HepG2 (cell line): Measurements from ENCODE around the gene NT5DC2. TPM values are rescaled to one million over a fixed set of nuclear protein-coding genes. Genes with fewer than 3 reads are reported as not detected.

ENCODE experiments used
- GATAD1 ChIP-seq: IDR thresholded peaks from 2 replicates; pipeline ENCODE4 v1.6.1; 2016; ENCODE audit warnings: missing genetic modification reagents, missing compliant biosample characterization
- GLI4 ChIP-seq: sonication (generic); formaldehyde crosslinking; IDR thresholded peaks from 2 replicates; pipeline ENCODE4 v1.5.1; 2020; ENCODE audit warnings: missing genetic modification reagents, mild to moderate bottlenecking, moderate library complexity, borderline replicate concordance
- GLMP ChIP-seq: sonication (generic); formaldehyde crosslinking; IDR thresholded peaks from 2 replicates; pipeline ENCODE4 v1.9.0; 2021; ENCODE audit warnings: missing genetic modification reagents, mild to moderate bottlenecking, borderline replicate concordance
- JUNB ChIP-seq: sonication (generic); formaldehyde crosslinking; IDR thresholded peaks from 2 replicates; pipeline ENCODE4 v1.8.0; 2022; ENCODE audit warnings: missing genetic modification reagents, mild to moderate bottlenecking, borderline replicate concordance
- MED8 ChIP-seq: sonication (generic); formaldehyde crosslinking; IDR thresholded peaks from 2 replicates; pipeline ENCODE4 v1.8.1; 2023; ENCODE audit warnings: mild to moderate bottlenecking, missing genetic modification reagents; ENCODE audit not compliant: insufficient replicate concordance
- MTA1 ChIP-seq: sonication (generic); formaldehyde crosslinking; IDR thresholded peaks from 2 replicates; pipeline ENCODE4 v1.4.0; 2020; ENCODE audit warnings: missing genetic modification reagents, mild to moderate bottlenecking, borderline replicate concordance
- PATZ1 ChIP-seq: sonication (generic); formaldehyde crosslinking; IDR thresholded peaks from 2 replicates; pipeline ENCODE4 v1.4.0; 2020; ENCODE audit warnings: missing genetic modification reagents
- PAX8 ChIP-seq: sonication (generic); formaldehyde crosslinking; IDR thresholded peaks from 2 replicates; pipeline ENCODE4 v1.8.0; 2022; ENCODE audit warnings: mild to moderate bottlenecking, missing genetic modification reagents, borderline replicate concordance
- PRMT3 ChIP-seq: sonication (generic); formaldehyde crosslinking; IDR thresholded peaks from 2 replicates; pipeline ENCODE4 v1.8.1; 2022; ENCODE audit warnings: low read depth, mild to moderate bottlenecking, moderate library complexity, missing genetic modification reagents, borderline replicate concordance
- RCOR2 ChIP-seq: IDR thresholded peaks from 2 replicates; pipeline ENCODE4 v1.6.1; 2016; ENCODE audit warnings: missing biosample characterization, missing genetic modification reagents
- REL ChIP-seq: sonication (generic); formaldehyde crosslinking; conservative IDR thresholded peaks from 2 replicates; pipeline ENCODE4 v1.8.0; 2022; ENCODE audit warnings: mild to moderate bottlenecking, missing genetic modification reagents, moderate library complexity
- ZFP37 ChIP-seq: sonication (generic); formaldehyde crosslinking; IDR thresholded peaks from 2 replicates; pipeline ENCODE4 v1.4.0; 2020; ENCODE audit warnings: missing genetic modification reagents, borderline replicate concordance
- ZNF343 ChIP-seq: sonication (generic); formaldehyde crosslinking; IDR thresholded peaks from 2 replicates; pipeline ENCODE4 v1.4.0; 2020; ENCODE audit warnings: mild to moderate bottlenecking, missing genetic modification reagents
- ZNF367 ChIP-seq: sonication (generic); formaldehyde crosslinking; IDR thresholded peaks from 2 replicates; pipeline ENCODE4 v1.4.0; 2020; ENCODE audit warnings: missing genetic modification reagents, borderline replicate concordance
- ZNF609 ChIP-seq: sonication (generic); formaldehyde crosslinking; IDR thresholded peaks from 2 replicates; pipeline ENCODE4 v1.4.0; 2020; ENCODE audit warnings: mild to moderate bottlenecking, missing genetic modification reagents, borderline replicate concordance
- ZNF776 ChIP-seq: sonication (generic); formaldehyde crosslinking; IDR thresholded peaks from 2 replicates; pipeline ENCODE4 v1.4.0; 2020; ENCODE audit warnings: mild to moderate bottlenecking, missing genetic modification reagents
- polyA plus RNA-seq, 8 experiments: library from polyadenylated mRNA; depleted of rRNA in 3 of 8; stranded (reverse) in 7 of 8; unstranded in 1 of 8; fragments of >200 nt; fragmentation: Illumina TruSeq in 4 of 8; extraction: Trizol in 4 of 8; gene quantifications; 2 replicates each; pipeline versions ENCODE4 v1.2.1 to v1.2.3, GENCODE V29; 2011 to 2016; ENCODE audit warnings: low read depth in 4 of 8, missing spikeins in 1 of 8, mixed read lengths in 1 of 8; ENCODE audit not compliant: insufficient read depth in 1 of 8
- total RNA-seq, 5 experiments: library from RNA; depleted of rRNA; stranded (reverse); fragments of >200 nt; fragmentation: Illumina TruSeq; extraction: Trizol; gene quantifications; 2 replicates each; pipeline ENCODE4 v1.2.3, GENCODE V29; 2016; ENCODE audit warnings: low read depth in 1 of 5

The NT5DC2 gene
- total and polyA plus RNA-seq, 2 of the 13 experiments (the other 11 are each of a cell fraction or from before 2014, with no cell fraction given) = 131 to 240 TPM

- 0 out of 2 replicates have a peak, but pooled peaks have one; percentile 62 for TF ChIP-seq PAX8 (CRISPR knock-in tag)
- TF ChIP-seq MTA1 (CRISPR knock-in tag) = peak; percentile 72; the same call in 1 of the 2 replicates
- peak; percentile 73; the same call in 1 of the 2 replicates for TF ChIP-seq ZNF776 (CRISPR knock-in tag)
- TF ChIP-seq ZNF367 (CRISPR knock-in tag) = peak; percentile 38
- no peak for TF ChIP-seq MED8 (CRISPR knock-in tag)
- TF ChIP-seq GLMP = no peak
- TF ChIP-seq RCOR2 (CRISPR knock-in tag) = 0 out of 2 replicates have a peak, but pooled peaks have one; percentile 26
- TF ChIP-seq PRMT3 (CRISPR knock-in tag) = peak; percentile 95; the same call in 1 of the 2 replicates
- no peak for TF ChIP-seq GLI4 (CRISPR knock-in tag)
- TF ChIP-seq JUNB (CRISPR knock-in tag) = no peak
- peak; percentile 71; the same call in 1 of the 2 replicates for TF ChIP-seq ZNF609 (CRISPR knock-in tag)
- TF ChIP-seq REL (CRISPR knock-in tag) = peak; percentile 90
- peak; percentile 64 for TF ChIP-seq PATZ1 (CRISPR knock-in tag)
- peak; percentile 56; the same call in 1 of the 2 replicates for TF ChIP-seq ZFP37 (CRISPR knock-in tag)
- peak; percentile 83 for TF ChIP-seq GATAD1 (CRISPR knock-in tag)
- TF ChIP-seq ZNF343 (CRISPR knock-in tag) = peak; percentile 96
Observed at GRCh38 chr3:52536369-52537164, 2.9 kb upstream of the NT5DC2 start, which contains the start of gene UQCC5 (continued).
